GM18909 (cell line): ENCODE measurements around the gene RAB29.
"Not testable (repeated sequence)": the region's sequence is repeated elsewhere in the genome, so short reads cannot be mapped to it uniquely, and the experiment has no call there.

Experiments used
- ATAC-seq: cut with Tn5 transposase; IDR thresholded peaks from one replicate; pipeline ENCODE4 v1.9.1; 2021; ENCODE audit warnings: mild to moderate bottlenecking; ENCODE audit not compliant: unreplicated experiment, poor library complexity

The RAB29 gene

GRCh38 chr1:205733438-205734175, 41.7 kb downstream of the RAB29 start:
- no peak for ATAC-seq

- ATAC-seq, result no peak
These were observed 45.2 kb downstream of the RAB29 start for GRCh38 chr1:205729945-205730610.

GRCh38 chr1:205726619-205727125, 48.6 kb downstream of the RAB29 start:
- no peak for ATAC-seq

DNA sequence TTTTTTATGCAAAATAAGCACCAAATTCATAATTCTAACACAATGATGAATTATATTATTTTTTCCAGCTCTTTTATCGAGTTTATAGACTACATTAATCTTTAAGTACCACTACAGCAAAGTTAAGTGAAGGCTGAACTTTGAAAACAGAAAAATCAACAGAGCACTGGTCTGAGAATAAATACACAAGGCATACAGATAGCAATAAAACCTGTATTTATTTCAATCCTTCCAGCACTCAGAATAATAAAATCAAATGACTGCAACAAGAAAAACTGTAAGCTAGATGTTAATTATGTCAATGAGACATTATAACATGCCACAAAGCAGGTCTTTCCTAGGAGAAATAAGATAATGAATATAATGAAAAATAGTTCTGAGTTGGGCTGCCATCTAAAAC, 49.8 kb downstream of the RAB29 start:
- ATAC-seq, result no peak

GRCh38 chr1:205720740-205721139, 54.5 kb downstream of the RAB29 start:
- ATAC-seq, result not testable (repeated sequence)

- no peak for ATAC-seq
These were observed 55.5 kb downstream of the RAB29 start for GRCh38 chr1:205719762-205720161.

DNA sequence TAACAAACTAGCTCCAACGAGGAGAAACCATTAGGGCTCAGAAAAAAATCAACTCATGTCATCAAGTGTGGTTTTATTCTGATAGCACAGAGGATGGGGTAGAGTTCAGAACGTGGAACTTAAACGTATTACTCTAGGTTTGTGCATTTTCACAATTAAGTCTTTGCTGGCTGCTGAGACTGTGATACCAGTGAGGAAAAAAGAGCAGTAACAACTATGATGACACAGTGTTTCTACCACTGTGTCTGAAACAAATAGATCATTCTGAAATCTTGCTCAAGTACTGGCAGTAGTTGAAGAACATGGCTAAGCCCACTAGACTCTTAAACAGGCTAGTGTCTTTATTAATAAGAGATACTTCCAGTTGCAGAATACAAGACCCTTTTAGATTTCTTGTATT, 56.3 kb downstream of the RAB29 start:
- no peak for ATAC-seq
